GM19025 (cell line): ENCODE results near the gene HCFC2.

Experiments used
- ATAC-seq: cut with Tn5 transposase; IDR thresholded peaks from one replicate; pipeline ENCODE4 v1.9.1; 2021; ENCODE audit warnings: mild to moderate bottlenecking, low read depth, moderate library complexity; ENCODE audit not compliant: unreplicated experiment

Gene HCFC2

GRCh38 chr12:104056419-104056972, 7.8 kb upstream of the HCFC2 start:
- no peak for ATAC-seq

GRCh38 chr12:104057771-104058197, 6.5 kb upstream of the HCFC2 start:
- ATAC-seq = no peak

DNA sequence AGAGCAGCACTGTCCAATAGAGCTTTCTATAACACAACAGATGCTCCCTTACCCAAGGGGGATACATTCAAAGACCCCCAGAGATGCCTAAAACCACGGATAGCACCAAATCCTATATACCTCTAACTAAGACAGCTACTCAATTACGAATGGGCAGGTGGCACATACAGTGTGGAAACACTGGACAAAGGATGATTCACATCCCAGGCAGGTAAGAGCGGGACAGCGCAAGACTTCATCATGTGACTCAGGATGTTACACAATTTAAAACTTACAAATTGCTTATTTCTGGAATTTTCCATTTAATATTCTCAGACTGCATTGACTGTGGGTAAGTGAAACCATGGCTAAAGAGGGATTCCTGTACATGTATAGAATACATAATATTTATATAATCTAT, 5.5 kb upstream of the HCFC2 start:
- no peak for ATAC-seq

- no peak for ATAC-seq
Measured at GRCh38 chr12:104059963-104060362, 4.4 kb upstream of the HCFC2 start.

GRCh38 chr12:104060791-104061190, 3.5 kb upstream of the HCFC2 start:
- no peak for ATAC-seq

GRCh38 chr12:104063712-104064030, 660 bp upstream of the HCFC2 start:
- ATAC-seq = peak; percentile 31

- peak; percentile 15 for ATAC-seq
Measured at GRCh38 chr12:104064842-104065427, 604 bp downstream of the HCFC2 start.

DNA sequence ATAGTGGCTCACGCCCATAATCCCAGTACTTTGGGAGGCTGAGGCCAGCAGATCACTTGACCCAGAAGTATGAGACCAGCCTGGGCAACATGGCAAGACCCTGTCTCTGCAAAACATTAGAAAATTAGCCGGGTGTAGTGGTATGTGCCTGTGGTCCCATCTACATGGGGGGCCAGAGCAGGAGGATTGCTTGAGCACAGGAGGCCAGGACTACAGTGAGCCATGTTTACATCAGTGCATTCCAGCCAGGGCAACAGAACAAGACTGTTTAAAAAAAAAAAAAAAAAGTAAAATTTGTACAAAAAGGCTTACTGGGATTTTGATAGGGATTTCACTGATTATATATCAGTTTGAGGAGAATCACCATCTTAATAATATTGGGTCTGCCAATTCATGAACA, 7.8 kb downstream of the HCFC2 start:
- no peak for ATAC-seq

GRCh38 chr12:104073699-104074098, 9.4 kb downstream of the HCFC2 start:
- no peak for ATAC-seq

GRCh38 chr12:104079024-104079423, 14.7 kb downstream of the HCFC2 start:
- no peak for ATAC-seq

- no peak for ATAC-seq
Measured at GRCh38 chr12:104080764-104081163, 16.4 kb downstream of the HCFC2 start.

DNA sequence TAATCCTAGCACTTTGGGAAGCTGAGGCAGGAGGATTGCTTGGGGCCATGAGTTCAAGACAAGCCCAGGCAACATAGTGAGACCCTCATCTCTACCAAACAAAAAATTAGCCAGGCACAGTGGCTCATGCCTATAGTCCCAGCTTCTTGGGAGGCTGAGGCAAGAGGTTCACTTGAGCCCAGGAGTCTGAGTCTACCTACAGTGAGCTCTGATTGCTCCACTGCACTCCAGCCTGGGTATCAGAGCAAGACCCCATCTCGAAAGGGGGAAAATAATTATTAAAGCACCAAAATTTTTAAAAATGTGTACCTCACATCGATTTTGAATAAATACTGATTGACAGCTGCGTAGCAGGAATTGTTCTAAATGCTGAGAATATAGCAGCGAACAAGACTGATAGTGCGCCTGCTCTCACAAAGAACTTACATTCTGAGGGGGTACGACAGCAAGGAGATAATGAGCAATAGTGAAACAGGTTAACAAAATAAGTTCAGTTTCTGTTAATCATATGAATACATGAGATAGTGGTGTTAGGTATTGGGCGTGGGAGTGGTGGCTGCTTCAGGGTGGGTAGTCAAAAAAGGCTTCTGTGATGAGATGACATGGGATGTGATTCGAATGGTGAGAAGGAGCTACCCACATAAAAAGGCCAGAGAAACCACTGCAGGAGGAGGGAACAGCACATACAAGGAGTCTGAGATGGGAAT, 19.6 kb downstream of the HCFC2 start:
- ATAC-seq = no peak

GRCh38 chr12:104090685-104091084, 26.4 kb downstream of the HCFC2 start:
- ATAC-seq = no peak

- ATAC-seq = no peak
Measured at GRCh38 chr12:104091136-104091535, 26.8 kb downstream of the HCFC2 start.

- ATAC-seq = no peak
Measured at GRCh38 chr12:104094284-104094683, 30.0 kb downstream of the HCFC2 start.

GRCh38 chr12:104095289-104095688, 31.0 kb downstream of the HCFC2 start:
- no peak for ATAC-seq

GRCh38 chr12:104097954-104098353, 33.6 kb downstream of the HCFC2 start:
- no peak for ATAC-seq

DNA sequence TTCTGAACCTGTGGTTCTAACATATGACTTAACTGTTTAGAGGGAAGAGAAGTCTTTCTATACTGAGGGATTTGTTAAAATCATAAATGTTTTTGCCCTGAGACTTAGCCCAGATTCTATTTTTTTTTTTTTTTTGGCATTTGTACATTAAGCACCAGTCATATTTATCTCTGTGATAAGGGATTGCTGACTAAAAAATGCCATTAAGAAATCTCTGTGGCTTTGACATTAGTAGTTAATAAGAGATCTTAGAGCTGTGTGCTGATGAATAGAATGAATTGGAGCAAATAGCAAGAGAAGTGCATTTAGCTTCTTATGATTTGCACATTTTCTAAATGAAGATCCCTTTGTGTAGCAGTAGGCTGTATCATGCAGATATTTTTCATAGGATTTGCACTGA, 41.1 kb downstream of the HCFC2 start:
- no peak for ATAC-seq

DNA sequence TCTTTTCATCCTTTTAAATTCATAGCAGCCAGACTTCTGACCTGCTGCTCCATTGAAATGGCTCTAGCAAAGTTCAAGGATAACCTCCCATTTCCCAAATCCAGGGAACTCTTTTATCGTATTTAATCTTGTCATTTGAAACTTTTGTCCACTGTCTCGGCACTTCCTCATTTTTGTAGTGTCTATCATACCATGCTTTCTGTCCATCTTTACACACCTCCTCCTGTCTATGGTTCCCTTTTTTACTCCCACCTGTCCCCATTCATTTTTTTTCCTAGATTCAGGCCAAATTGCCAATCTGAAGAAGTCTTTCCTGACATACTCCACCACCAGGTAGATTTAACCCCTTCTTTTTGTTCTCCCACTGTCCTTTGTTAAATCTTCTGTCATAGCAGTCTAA, 42.6 kb downstream of the HCFC2 start:
- ATAC-seq = no peak

DNA sequence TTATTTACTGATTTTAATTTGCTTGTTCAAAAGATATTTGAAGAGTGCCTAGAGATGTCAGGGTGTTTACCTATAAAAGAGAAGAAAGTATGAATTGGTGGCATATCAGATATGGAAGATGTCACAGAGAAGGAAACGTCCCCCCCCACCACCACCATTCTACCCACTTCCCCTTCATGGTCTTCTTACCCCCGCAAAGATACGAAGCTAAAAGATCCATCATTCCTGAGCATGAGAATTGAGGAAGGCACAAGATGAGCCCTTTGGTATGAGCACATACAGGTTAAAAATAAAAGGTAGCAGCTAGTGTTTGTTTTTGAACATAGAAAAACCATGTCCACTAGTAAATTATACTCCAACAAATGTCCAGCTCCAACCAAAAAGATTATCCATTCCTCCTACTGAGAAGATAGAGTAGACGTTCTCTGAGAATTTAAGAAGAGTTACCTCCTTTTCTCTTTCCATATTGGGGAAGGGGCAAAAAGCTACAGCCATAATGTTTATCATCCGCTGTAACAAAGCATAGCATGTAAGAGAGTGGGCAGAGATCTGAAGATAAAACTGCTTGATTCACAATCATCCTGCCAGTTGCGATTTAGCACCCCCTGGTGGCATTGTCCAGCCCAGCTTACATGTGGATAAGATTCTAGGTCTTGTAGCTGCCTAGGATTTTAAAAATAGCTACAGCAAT, 44.6 kb downstream of the HCFC2 start:
- no peak for ATAC-seq

- ATAC-seq = no peak
Measured at GRCh38 chr12:104109446-104110271, 45.3 kb downstream of the HCFC2 start.
